SK-N-SH (cell line): Measurements from ENCODE around the gene ZFAND4. TPM values are rescaled to one million over a fixed set of nuclear protein-coding genes. Genes with fewer than 3 reads are reported as not detected.

Experiments used
- CTCF ChIA-PET: fragments of 300-600, 350-600 bp; formaldehyde crosslinking; extraction: SDS; loops from one replicate; lab custom pipeline; 2021; lab: Yijun Ruan, JAX
- POLR2A ChIA-PET: fragments of 350-600 bp; sonication (Branson Sonifier 250); formaldehyde crosslinking; extraction: SDS; loops from one replicate; lab custom pipeline; 2020; ENCODE audit warnings: antibody characterized with exemption, inconsistent platforms; lab: Yijun Ruan, JAX
- DNase-seq: peaks from one replicate; pipeline ENCODE4 v3.0.0; 2012
- H2AFZ ChIP-seq: fragments of 200-600 bp; sonication (generic); 2 replicates; pipeline ENCODE4 v1.8.1; 2016; ENCODE audit warnings: antibody characterized with exemption, mild to moderate bottlenecking, low read depth
- H3F3A ChIP-seq: fragments of 200-600 bp; sonication (generic); replicated peaks from 2 replicates; pipeline ENCODE3; 2016; ENCODE audit warnings: antibody characterized with exemption, mild to moderate bottlenecking; ENCODE audit not compliant: insufficient read depth
- H3K27ac ChIP-seq, 2 experiments: fragments of 200-500 bp in 1 of 2; fragments of 200-600 bp in 1 of 2; sonication (Bioruptor generic) in 1 of 2; sonication (generic), shearing (Covaris generic) in 1 of 2; 2 replicates each; pipeline versions ENCODE4 v1.5.1 to v1.6.1; 2014 to 2016; ENCODE audit warnings: low read depth in 2 of 2, inconsistent platforms in 1 of 2, low read length in 1 of 2, mild to moderate bottlenecking in 1 of 2, mixed read lengths in 1 of 2
- H3K27me3 ChIP-seq: fragments of 200-600 bp; sonication (generic), shearing (Covaris generic); 2 replicates; pipeline ENCODE4 v1.6.1; 2016; ENCODE audit warnings: mixed run types; ENCODE audit not compliant: insufficient read depth
- H3K36me3 ChIP-seq, 2 experiments: fragments of 200-500 bp in 1 of 2; fragments of 200-600 bp in 1 of 2; sonication (Bioruptor generic) in 1 of 2; sonication (generic) in 1 of 2; replicated peaks in 1 of 2; 2 replicates each; pipeline versions ENCODE3 to v1.5.1; 2014 to 2016; ENCODE audit warnings: low read length in 1 of 2, mild to moderate bottlenecking in 1 of 2; ENCODE audit not compliant: insufficient read depth in 2 of 2, control insufficient read depth in 1 of 2
- H3K4me1 ChIP-seq, 2 experiments: fragments of 200-500 bp in 1 of 2; fragments of 200-600 bp in 1 of 2; sonication (Bioruptor generic) in 1 of 2; sonication (generic), shearing (Covaris generic) in 1 of 2; 2 replicates each; pipeline versions ENCODE4 v1.5.1 to v1.6.1; 2014 to 2016; ENCODE audit warnings: low read depth in 1 of 2, low read length in 1 of 2, mixed run types in 1 of 2; ENCODE audit not compliant: insufficient read depth in 2 of 2, control insufficient read depth in 1 of 2
- H3K4me2 ChIP-seq: fragments of 200-600 bp; sonication (generic), shearing (Covaris generic); 2 replicates; pipeline ENCODE4 v1.6.1; 2017; ENCODE audit warnings: mixed run types
- H3K4me3 ChIP-seq, 2 experiments: fragments of 200-500 bp in 1 of 2; fragments of 200-600 bp in 1 of 2; sonication (Bioruptor generic) in 1 of 2; sonication (generic), shearing (Covaris generic) in 1 of 2; 2 replicates each; pipeline versions ENCODE4 v1.5.1 to v1.8.1; 2014 to 2016; ENCODE audit warnings: low read depth in 2 of 2, inconsistent platforms in 1 of 2, low read length in 1 of 2, mild to moderate bottlenecking in 1 of 2, mixed read lengths in 1 of 2, moderate library complexity in 1 of 2
- H3K79me2 ChIP-seq: fragments of 200-600 bp; sonication (generic); 2 replicates; pipeline ENCODE4 v1.8.1; 2017; ENCODE audit warnings: mild to moderate bottlenecking; ENCODE audit not compliant: insufficient read depth
- H3K9ac ChIP-seq: fragments of 200-600 bp; sonication (generic); 2 replicates; pipeline ENCODE4 v1.6.1; 2017; ENCODE audit warnings: mixed run types
- H3K9me2 ChIP-seq: fragments of 200-600 bp; sonication (generic); 2 replicates; pipeline ENCODE4 v1.6.1; 2017; ENCODE audit warnings: mixed run types
- H3K9me3 ChIP-seq: fragments of 200-600 bp; sonication (generic); 2 replicates; pipeline ENCODE4 v1.6.1; 2017; ENCODE audit warnings: mixed run types, mild to moderate bottlenecking, moderate library complexity
- H4K20me1 ChIP-seq: fragments of 200-600 bp; sonication (generic); 2 replicates; pipeline ENCODE4 v1.6.1; 2017; ENCODE audit warnings: mild to moderate bottlenecking, mixed run types; ENCODE audit not compliant: insufficient read depth
- ELF1 ChIP-seq: IDR thresholded peaks from 2 replicates; pipeline ENCODE4 v1.4.0; 2012
- EP300 ChIP-seq, 2 experiments: IDR thresholded peaks; 2 replicates each; pipeline versions ENCODE4 v1.4.0 to v1.6.1; 2012; ENCODE audit warnings: borderline replicate concordance in 1 of 2, low read depth in 1 of 2, low read length in 1 of 2
- EZH2phosphoT487 ChIP-seq: fragments of 200-600 bp; sonication (generic); IDR thresholded peaks from 2 replicates; pipeline ENCODE4 v1.6.1; 2017; ENCODE audit warnings: low read depth, mixed run types, mild to moderate bottlenecking, antibody characterized with exemption, moderate library complexity, borderline replicate concordance
- FOSL2 ChIP-seq: IDR thresholded peaks from 2 replicates; pipeline ENCODE4 v1.4.0; 2012; ENCODE audit warnings: low read depth, mild to moderate bottlenecking, moderate library complexity, borderline replicate concordance
- GABPA ChIP-seq: IDR thresholded peaks from 2 replicates; pipeline ENCODE4 v1.4.0; 2012; ENCODE audit warnings: low read depth, mild to moderate bottlenecking
- IRF3 ChIP-seq: fragments of 150-350 bp; IDR thresholded peaks from 2 replicates; pipeline ENCODE4 v1.6.1; 2016; ENCODE audit warnings: mild to moderate bottlenecking, low read depth, low read length
- MAX ChIP-seq: IDR thresholded peaks from 2 replicates; pipeline ENCODE4 v1.4.0; 2012; ENCODE audit warnings: low read depth
- MEF2A ChIP-seq: IDR thresholded peaks from 2 replicates; pipeline ENCODE4 v1.4.0; 2012; ENCODE audit warnings: low read depth, borderline replicate concordance
- MXI1 ChIP-seq: IDR thresholded peaks from 2 replicates; pipeline ENCODE4 v1.6.1; 2012; ENCODE audit warnings: mild to moderate bottlenecking, low read depth, low read length, improper control_type of control experiment
- PBX3 ChIP-seq: IDR thresholded peaks from 2 replicates; pipeline ENCODE4; 2012
- POLR2AphosphoS5 ChIP-seq: IDR thresholded peaks from 2 replicates; pipeline ENCODE4 v1.6.1; 2012; ENCODE audit warnings: low read depth, low read length
- RFX5 ChIP-seq: IDR thresholded peaks from 2 replicates; pipeline ENCODE4 v1.6.1; 2012; ENCODE audit warnings: mild to moderate bottlenecking, improper control_type of control experiment, low read length
- RXRA ChIP-seq: IDR thresholded peaks from 2 replicates; pipeline ENCODE4 v1.4.0; 2012; ENCODE audit warnings: low read depth, mild to moderate bottlenecking, borderline replicate concordance
- SIN3A ChIP-seq: IDR thresholded peaks from 2 replicates; pipeline ENCODE4 v1.6.1; 2012; ENCODE audit warnings: low read depth, mild to moderate bottlenecking, low read length, moderate library complexity, borderline replicate concordance
- SMC3 ChIP-seq: IDR thresholded peaks from 2 replicates; pipeline ENCODE4 v1.6.1; 2012; ENCODE audit warnings: low read depth, low read length, improper control_type of control experiment
- TAF1 ChIP-seq: IDR thresholded peaks from 2 replicates; pipeline ENCODE4 v1.6.1; 2012; ENCODE audit warnings: low read depth, mild to moderate bottlenecking, low read length, moderate library complexity, borderline replicate concordance
- TCF12 ChIP-seq: IDR thresholded peaks from 2 replicates; pipeline ENCODE4 v1.4.0; 2012
- TEAD4 ChIP-seq: IDR thresholded peaks from 2 replicates; pipeline ENCODE4 v1.4.0; 2012; ENCODE audit warnings: mild to moderate bottlenecking, borderline replicate concordance; ENCODE audit not compliant: insufficient read depth
- USF2 ChIP-seq: fragments of 150-350 bp; IDR thresholded peaks from 2 replicates; pipeline ENCODE4 v1.6.1; 2017; ENCODE audit warnings: antibody characterized with exemption, low read length, low read depth, borderline replicate concordance
- YY1 ChIP-seq: IDR thresholded peaks from 2 replicates; pipeline ENCODE4 v1.4.0; 2012; ENCODE audit warnings: low read depth, mild to moderate bottlenecking
- ZBTB33 ChIP-seq: IDR thresholded peaks from 2 replicates; pipeline ENCODE4 v1.4.0; 2012; ENCODE audit warnings: low read depth, borderline replicate concordance
- WGBS: methylation state at CpG from one replicate; pipeline ENCODE4 v1.1.6; 2017; ENCODE audit warnings: low lambda C conversion rate; 5-methylcytosine and 5-hydroxymethylcytosine counted together
- polyA plus RNA-seq, 3 experiments: library from polyadenylated mRNA; depleted of rRNA; stranded (reverse); fragments of >200 nt; gene quantifications; 2 replicates each; pipeline ENCODE4 v1.2.3, GENCODE V29; 2012

The ZFAND4 gene
- polyA plus RNA-seq, 1 of the 3 experiments (the other 2 are of a cell fraction): 2.0 TPM

- H3K79me2 ChIP-seq: peaks cover 7% of the 10 kb centered on the region; the same call in 1 of the 2 replicates
- H3K27me3 ChIP-seq: no peaks in the 10 kb centered on the region
- H3K4me3 ChIP-seq: no peak overlapping the region
- H3K36me3 ChIP-seq: no peaks in the 10 kb centered on the region
- ChIA-PET CTCF (no interaction called here), POLR2A (no interaction called here)
- H3K27ac ChIP-seq: no peak overlapping the region
- no peak for DNase-seq
- H3K9me2 ChIP-seq: no peaks in the 10 kb centered on the region
- peaks cover 5% of the 10 kb centered on the region; the same call in 1 of the 2 replicates for H4K20me1 ChIP-seq
- peaks cover 5% of the 10 kb centered on the region for H3F3A ChIP-seq
- H3K9me3 ChIP-seq: no peaks in the 10 kb centered on the region
- no peak overlapping the region for H3K4me2 ChIP-seq
- WGBS: 78% methylated on average over 2 of the region's 2 CpGs
- peaks cover 6 to 10% of the 10 kb centered on the region in 2 experiments; a peak in 3 of 4 replicates for H3K4me1 ChIP-seq
- H3K9ac ChIP-seq: no peak overlapping the region
- TF ChIP-seq MEF2A (no peak), USF2 (no peak), TEAD4 (no peak), SIN3A (no peak)
- TF ChIP-seq, all 33 proteins: peak for 0
- no peak overlapping the region for H2AFZ ChIP-seq
Measured at GRCh38 chr10:45578384-45578971, 94.1 kb downstream of the ZFAND4 start.

- Histone ChIP-seq H3K36me3 (no peaks in the 10 kb centered on the region), H3K79me2 (peaks cover 3% of the 10 kb centered on the region; the same call in 1 of the 2 replicates), H4K20me1 (peaks cover 10% of the 10 kb centered on the region; the same call in 1 of the 2 replicates), H3K9me2 (no peaks in the 10 kb centered on the region), H3K27ac (no peak overlapping the region), H3K9ac (no peak overlapping the region), H3K4me1 (peaks cover 3 to 4% of the 10 kb centered on the region in 2 experiments; a peak in 2 of 4 replicates), H3F3A (no peaks in the 10 kb centered on the region), H2AFZ (no peak overlapping the region), H3K4me3 (no peak overlapping the region), H3K4me2 (no peak overlapping the region), H3K9me3 (no peaks in the 10 kb centered on the region), H3K27me3 (no peaks in the 10 kb centered on the region)
- ChIA-PET CTCF (no interaction called here), POLR2A (no interaction called here)
- WGBS: 94% methylated on average over 3 of the region's 3 CpGs
- no peak for TF ChIP-seq IRF3
- no peak for TF ChIP-seq MAX
- TF ChIP-seq ELF1: no peak
- no peak for TF ChIP-seq YY1
- no peak for TF ChIP-seq TAF1
- TF ChIP-seq FOSL2: no peak
- no peak for TF ChIP-seq ZBTB33
- TF ChIP-seq PBX3: no peak
- TF ChIP-seq RFX5: no peak
- TF ChIP-seq EP300 (IDR thresholded peaks at IDR 0.05; ENCODE audit: borderline replicate concordance in 1 of 2, low read depth in 1 of 2, low read length in 1 of 2): no peak
- no peak for TF ChIP-seq POLR2AphosphoS5
- no peak for TF ChIP-seq SMC3
- no peak for TF ChIP-seq GABPA
- TF ChIP-seq RXRA: no peak
- no peak for TF ChIP-seq TEAD4
- no peak for TF ChIP-seq MXI1
- TF ChIP-seq TCF12: no peak
- TF ChIP-seq EZH2phosphoT487: no peak
- DNase-seq: no peak
Measured at GRCh38 chr10:45575966-45576597, 96.5 kb downstream of the ZFAND4 start.
